Measurements from ENCODE around the gene AGPAT4.

- TF ChIP-seq CTCF (IDR thresholded peaks at IDR 0.05) (no peak), EZH2 (IDR thresholded peaks at IDR 0.05; ENCODE audit: borderline replicate concordance, insufficient read depth, low read depth, low read length, poor library complexity, severe bottlenecking) (no peak)
These were observed 36.7 kb downstream of the AGPAT4 start for GRCh38 chr6:161237176-161237575.

All from B cell (primary cell).